ENCODE results near the gene PCAT7.

The PCAT7 gene

DNA sequence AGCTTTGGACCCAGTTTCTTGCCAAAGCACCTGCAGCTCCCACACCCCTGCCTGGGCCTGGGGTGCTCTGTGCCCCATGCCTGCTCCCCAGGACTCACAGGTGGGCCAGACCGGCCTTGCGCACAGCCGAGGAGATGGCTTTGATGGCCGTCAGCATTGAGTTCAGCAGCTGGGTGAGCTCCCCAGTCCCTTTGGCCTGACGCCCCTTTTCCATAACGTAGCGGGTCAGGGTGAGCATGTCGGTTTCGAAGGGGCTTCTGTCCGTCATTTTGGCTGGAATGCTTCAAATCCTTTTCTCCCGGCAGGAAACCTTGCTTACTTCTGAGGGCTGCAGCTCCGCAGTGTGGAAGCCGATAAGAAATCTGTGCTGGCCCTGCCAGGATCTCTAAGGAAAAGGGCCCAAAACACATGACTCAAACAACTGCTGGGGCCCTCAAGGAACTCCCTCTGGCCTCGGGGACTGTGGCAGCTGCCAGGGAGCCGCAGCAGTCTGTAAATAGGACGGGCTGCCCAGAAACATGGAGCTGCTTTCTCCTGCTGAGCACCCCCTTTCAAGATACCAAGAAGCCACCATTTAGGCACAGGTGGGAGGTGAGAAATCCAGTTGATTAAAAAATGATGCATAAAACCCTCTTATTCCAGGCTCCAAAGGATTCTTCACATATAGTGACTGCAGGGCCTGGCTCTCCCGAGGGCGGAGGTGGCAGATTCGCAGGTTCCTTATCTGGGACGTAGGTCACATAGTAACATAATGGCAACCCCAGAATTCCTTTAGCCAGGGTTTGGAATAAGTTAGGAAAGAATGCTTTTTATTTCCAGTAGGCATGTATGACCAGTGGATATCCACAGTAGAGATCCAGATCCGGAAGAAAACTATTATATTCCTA, 38.8 kb downstream of the PCAT7 start, which contains the start of gene FBP2:
Gene FBP2 (minus strand): TSS at position 366 of the 887 bp plus-strand sequence. CDS start 98 bp downstream, at position 268.
- TF ChIP-seq TEAD4 (IDR thresholded peaks at IDR 0.05) (no peak), CREB1 (IDR thresholded peaks at IDR 0.05; ENCODE audit: low read depth) (no peak), ZBTB7A (IDR thresholded peaks at IDR 0.05; ENCODE audit: low read depth) (no peak), EGR1 (IDR thresholded peaks at IDR 0.05) (no peak), YY1 (IDR thresholded peaks at IDR 0.05; ENCODE audit: low read depth) (no peak), FOXM1 (IDR thresholded peaks at IDR 0.05; ENCODE audit: borderline replicate concordance, low read depth) (no peak), RAD21 (IDR thresholded peaks at IDR 0.05; ENCODE audit: low read depth) (no peak), CEBPB (IDR thresholded peaks at IDR 0.05) (no peak), TCF12 (IDR thresholded peaks at IDR 0.05; ENCODE audit: low read depth) (no peak), USF1 (IDR thresholded peaks at IDR 0.05) (no peak), EP300 (IDR thresholded peaks at IDR 0.05; ENCODE audit: borderline replicate concordance) (no peak)
- TF ChIP-seq, protein P1, sequence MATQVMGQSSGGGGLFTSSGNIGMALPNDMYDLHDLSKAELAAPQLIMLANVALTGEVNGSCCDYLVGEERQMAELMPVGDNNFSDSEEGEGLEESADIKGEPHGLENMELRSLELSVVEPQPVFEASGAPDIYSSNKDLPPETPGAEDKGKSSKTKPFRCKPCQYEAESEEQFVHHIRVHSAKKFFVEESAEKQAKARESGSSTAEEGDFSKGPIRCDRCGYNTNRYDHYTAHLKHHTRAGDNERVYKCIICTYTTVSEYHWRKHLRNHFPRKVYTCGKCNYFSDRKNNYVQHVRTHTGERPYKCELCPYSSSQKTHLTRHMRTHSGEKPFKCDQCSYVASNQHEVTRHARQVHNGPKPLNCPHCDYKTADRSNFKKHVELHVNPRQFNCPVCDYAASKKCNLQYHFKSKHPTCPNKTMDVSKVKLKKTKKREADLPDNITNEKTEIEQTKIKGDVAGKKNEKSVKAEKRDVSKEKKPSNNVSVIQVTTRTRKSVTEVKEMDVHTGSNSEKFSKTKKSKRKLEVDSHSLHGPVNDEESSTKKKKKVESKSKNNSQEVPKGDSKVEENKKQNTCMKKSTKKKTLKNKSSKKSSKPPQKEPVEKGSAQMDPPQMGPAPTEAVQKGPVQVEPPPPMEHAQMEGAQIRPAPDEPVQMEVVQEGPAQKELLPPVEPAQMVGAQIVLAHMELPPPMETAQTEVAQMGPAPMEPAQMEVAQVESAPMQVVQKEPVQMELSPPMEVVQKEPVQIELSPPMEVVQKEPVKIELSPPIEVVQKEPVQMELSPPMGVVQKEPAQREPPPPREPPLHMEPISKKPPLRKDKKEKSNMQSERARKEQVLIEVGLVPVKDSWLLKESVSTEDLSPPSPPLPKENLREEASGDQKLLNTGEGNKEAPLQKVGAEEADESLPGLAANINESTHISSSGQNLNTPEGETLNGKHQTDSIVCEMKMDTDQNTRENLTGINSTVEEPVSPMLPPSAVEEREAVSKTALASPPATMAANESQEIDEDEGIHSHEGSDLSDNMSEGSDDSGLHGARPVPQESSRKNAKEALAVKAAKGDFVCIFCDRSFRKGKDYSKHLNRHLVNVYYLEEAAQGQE (IDR thresholded peaks at IDR 0.05; ENCODE audit: low read depth), result no peak

GRCh38 chr9:94599102-94599501, 44.2 kb downstream of the PCAT7 start:
- no peak for TF ChIP-seq NFIC (IDR thresholded peaks at IDR 0.05)

GRCh38 chr9:94600258-94600657, 45.4 kb downstream of the PCAT7 start:
- TF ChIP-seq USF1 (IDR thresholded peaks at IDR 0.05) (no peak), TCF12 (IDR thresholded peaks at IDR 0.05; ENCODE audit: low read depth) (no peak), CREB1 (IDR thresholded peaks at IDR 0.05; ENCODE audit: low read depth) (no peak), ZBTB7A (IDR thresholded peaks at IDR 0.05; ENCODE audit: low read depth) (no peak), MAX (IDR thresholded peaks at IDR 0.05) (no peak), FOXM1 (IDR thresholded peaks at IDR 0.05; ENCODE audit: borderline replicate concordance, low read depth) (no peak), YY1 (IDR thresholded peaks at IDR 0.05; ENCODE audit: low read depth) (no peak), TAF1 (IDR thresholded peaks at IDR 0.05; ENCODE audit: low read depth) (no peak), NFIC (IDR thresholded peaks at IDR 0.05) (no peak), EP300 (IDR thresholded peaks at IDR 0.05; ENCODE audit: borderline replicate concordance) (no peak), CEBPB (IDR thresholded peaks at IDR 0.05) (no peak)

DNA sequence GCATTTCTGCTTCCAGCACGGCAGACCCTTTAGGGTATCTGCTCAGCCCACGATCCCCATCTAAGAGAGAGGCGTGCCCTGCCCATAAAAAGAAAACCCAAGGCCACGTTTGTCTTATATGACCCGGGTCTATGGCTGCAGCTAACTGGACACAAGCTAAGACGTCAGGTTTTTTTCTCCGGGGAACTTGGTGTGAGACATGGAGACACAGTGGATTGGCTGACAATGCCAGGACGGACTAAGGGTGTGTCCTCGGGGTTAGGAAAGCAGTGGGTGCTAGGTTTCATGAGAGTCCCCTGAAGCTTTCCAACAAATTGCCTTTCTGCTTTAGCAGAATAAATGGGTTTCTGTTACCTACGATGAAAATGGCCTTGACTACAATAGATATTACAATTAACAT, 45.8 kb downstream of the PCAT7 start:
- no peak for TF ChIP-seq MAX (IDR thresholded peaks at IDR 0.05)
- TF ChIP-seq TEAD4 (IDR thresholded peaks at IDR 0.05), result no peak
- TF ChIP-seq USF1 (IDR thresholded peaks at IDR 0.05), result no peak
- no peak for TF ChIP-seq CEBPB (IDR thresholded peaks at IDR 0.05)
- TF ChIP-seq EGR1 (IDR thresholded peaks at IDR 0.05), result no peak

GRCh38 chr9:94602666-94603065, 47.8 kb downstream of the PCAT7 start:
- no peak for TF ChIP-seq TCF12 (IDR thresholded peaks at IDR 0.05; ENCODE audit: low read depth)

DNA sequence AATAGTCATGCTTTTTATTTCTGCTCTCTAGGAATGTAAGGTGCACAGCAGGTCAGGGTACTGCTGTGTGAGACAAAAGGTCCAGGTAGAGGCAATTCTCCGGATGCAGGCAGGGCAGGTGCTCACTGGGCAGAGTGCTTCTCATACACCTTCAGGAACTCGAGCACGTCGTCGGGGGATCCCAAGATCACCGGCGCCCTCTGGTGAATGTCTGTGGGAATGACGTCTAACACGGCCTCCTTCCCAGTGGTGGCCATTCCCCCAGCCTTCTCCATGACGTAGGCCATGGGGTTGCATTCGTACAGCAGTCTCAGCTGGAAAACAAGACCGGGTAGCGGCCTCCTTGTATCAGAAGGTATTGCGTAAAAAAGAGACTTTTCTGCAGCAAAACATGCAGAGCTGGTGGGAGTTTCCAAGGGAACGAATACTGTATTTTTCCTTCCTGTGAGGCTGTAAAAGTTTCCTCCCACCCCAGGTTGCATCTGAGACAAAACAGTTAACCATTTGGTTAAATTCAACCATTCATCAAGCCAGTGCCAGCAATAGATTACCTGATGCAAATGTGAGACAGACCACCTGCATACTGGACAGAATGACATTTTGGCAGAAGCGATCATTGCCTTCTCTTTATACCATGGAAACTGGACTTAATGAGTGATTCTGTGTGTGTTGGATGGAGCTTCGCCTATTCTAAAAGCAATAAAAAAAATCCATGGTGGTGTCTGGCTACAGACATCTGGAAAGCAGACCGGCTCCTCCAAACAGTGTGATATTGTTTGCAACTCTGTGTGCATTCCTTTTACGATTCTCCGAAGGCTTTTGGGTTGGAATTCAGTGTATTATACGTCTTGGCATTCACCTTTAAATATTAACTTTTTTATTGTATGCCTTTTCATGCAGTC, 48.6 kb downstream of the PCAT7 start:
- TF ChIP-seq YY1 (IDR thresholded peaks at IDR 0.05; ENCODE audit: low read depth) (peak; percentile 65; the same call in 1 of the 2 replicates), ZBTB7A (IDR thresholded peaks at IDR 0.05; ENCODE audit: low read depth) (no peak), RAD21 (IDR thresholded peaks at IDR 0.05; ENCODE audit: low read depth) (peak; percentile 86), NFIC (IDR thresholded peaks at IDR 0.05) (no peak)
